ENCODE data around the gene ZSCAN31. TPM values are rescaled to one million over a fixed set of nuclear protein-coding genes. Genes with fewer than 3 reads are reported as not detected.

The ZSCAN31 gene
- total RNA-seq, 1 donor from 2014 or later = 6.2 TPM

GRCh38 chr6:28377879-28378278, 41.9 kb upstream of the ZSCAN31 start:
- H3K9me3 Mint-ChIP-seq = peaks cover 5% of the 10 kb centered on the region
- TF ChIP-seq, protein P1, sequence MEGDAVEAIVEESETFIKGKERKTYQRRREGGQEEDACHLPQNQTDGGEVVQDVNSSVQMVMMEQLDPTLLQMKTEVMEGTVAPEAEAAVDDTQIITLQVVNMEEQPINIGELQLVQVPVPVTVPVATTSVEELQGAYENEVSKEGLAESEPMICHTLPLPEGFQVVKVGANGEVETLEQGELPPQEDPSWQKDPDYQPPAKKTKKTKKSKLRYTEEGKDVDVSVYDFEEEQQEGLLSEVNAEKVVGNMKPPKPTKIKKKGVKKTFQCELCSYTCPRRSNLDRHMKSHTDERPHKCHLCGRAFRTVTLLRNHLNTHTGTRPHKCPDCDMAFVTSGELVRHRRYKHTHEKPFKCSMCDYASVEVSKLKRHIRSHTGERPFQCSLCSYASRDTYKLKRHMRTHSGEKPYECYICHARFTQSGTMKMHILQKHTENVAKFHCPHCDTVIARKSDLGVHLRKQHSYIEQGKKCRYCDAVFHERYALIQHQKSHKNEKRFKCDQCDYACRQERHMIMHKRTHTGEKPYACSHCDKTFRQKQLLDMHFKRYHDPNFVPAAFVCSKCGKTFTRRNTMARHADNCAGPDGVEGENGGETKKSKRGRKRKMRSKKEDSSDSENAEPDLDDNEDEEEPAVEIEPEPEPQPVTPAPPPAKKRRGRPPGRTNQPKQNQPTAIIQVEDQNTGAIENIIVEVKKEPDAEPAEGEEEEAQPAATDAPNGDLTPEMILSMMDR (conservative IDR thresholded peaks at IDR 0.05) = no peak
- peaks cover 51% of the 10 kb centered on the region for H3K36me3 Mint-ChIP-seq
- no peak overlapping the region for H3K4me3 Mint-ChIP-seq
- peaks cover 2% of the 10 kb centered on the region for H3K4me1 Mint-ChIP-seq (ENCODE audit: unreplicated experiment)
- H3K27me3 Mint-ChIP-seq = no peaks in the 10 kb centered on the region
- DNase-seq (ENCODE audit: extremely low spot score, unreplicated experiment) = no peak
- no peak overlapping the region for H3K27ac Mint-ChIP-seq

DNA sequence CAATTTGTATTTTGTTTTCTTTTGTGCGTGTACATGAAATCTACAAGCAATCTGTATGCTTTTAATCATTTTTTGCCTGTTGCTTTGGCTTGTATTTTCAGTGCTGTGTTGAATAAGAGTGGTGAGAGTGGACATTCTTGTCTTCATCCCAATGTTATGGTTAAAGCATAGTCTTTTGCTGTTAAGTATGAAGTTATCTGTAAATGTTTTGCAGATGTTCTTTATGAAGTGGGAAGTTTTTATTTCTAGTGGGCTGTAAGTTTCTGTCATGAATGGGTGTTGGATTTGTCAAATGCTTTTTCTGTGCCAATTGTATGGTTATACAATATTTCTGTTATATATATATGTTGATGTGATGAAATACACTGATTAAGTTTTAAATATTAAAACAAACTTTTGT, 38.0 kb upstream of the ZSCAN31 start:
- H3K27me3 Mint-ChIP-seq = no peaks in the 10 kb centered on the region
- DNase-seq (ENCODE audit: extremely low spot score, unreplicated experiment) = no peak
- no peaks in the 10 kb centered on the region for H3K9me3 Mint-ChIP-seq
- peaks cover 20% of the 10 kb centered on the region for H3K36me3 Mint-ChIP-seq
- TF ChIP-seq, protein P1 (conservative IDR thresholded peaks at IDR 0.05) = no peak
- no peaks in the 10 kb centered on the region for H3K4me1 Mint-ChIP-seq (ENCODE audit: unreplicated experiment)
- H3K4me3 Mint-ChIP-seq = no peak overlapping the region
- no peak overlapping the region for H3K27ac Mint-ChIP-seq

- DNase-seq (ENCODE audit: extremely low spot score, unreplicated experiment) = no peak
- no peaks in the 10 kb centered on the region for H3K27me3 Mint-ChIP-seq
- no peak overlapping the region for H3K4me3 Mint-ChIP-seq
- TF ChIP-seq, protein P1 (conservative IDR thresholded peaks at IDR 0.05) = no peak
- H3K9me3 Mint-ChIP-seq = no peaks in the 10 kb centered on the region
- no peak overlapping the region for H3K27ac Mint-ChIP-seq
- peaks cover 10% of the 10 kb centered on the region for H3K36me3 Mint-ChIP-seq
- H3K4me1 Mint-ChIP-seq (ENCODE audit: unreplicated experiment) = no peaks in the 10 kb centered on the region
These were observed 35.9 kb upstream of the ZSCAN31 start for GRCh38 chr6:28371706-28372451.

GRCh38 chr6:28371280-28371679, 35.3 kb upstream of the ZSCAN31 start:
- Mint-ChIP-seq H3K4me3 (no peak overlapping the region), H3K4me1 (ENCODE audit: unreplicated experiment) (no peaks in the 10 kb centered on the region), H3K9me3 (no peaks in the 10 kb centered on the region), H3K36me3 (peaks cover 10% of the 10 kb centered on the region), H3K27me3 (no peaks in the 10 kb centered on the region), H3K27ac (no peak overlapping the region)
- TF ChIP-seq, protein P1 (conservative IDR thresholded peaks at IDR 0.05) = no peak
- no peak for DNase-seq (ENCODE audit: extremely low spot score, unreplicated experiment)

DNA sequence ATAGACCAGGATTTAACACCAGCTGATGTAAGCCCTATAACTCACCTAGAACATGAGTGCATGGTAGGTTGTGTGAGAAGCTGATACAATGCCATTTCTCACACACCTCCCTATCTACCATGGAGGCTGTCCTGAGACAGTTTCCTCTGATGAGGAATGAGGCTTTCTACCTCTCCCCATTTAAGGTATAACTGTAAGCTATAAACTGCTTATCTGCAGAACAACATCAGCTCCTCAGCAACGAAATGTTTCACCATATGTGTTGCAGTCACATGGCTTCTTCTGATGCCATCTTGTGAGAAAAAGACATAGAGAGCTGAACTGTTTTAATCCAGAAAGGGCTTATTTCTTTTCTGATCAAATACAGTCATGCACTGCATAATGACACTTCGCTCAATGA, 34.5 kb upstream of the ZSCAN31 start:
- Mint-ChIP-seq H3K27ac (no peak overlapping the region), H3K9me3 (no peaks in the 10 kb centered on the region), H3K4me1 (ENCODE audit: unreplicated experiment) (no peaks in the 10 kb centered on the region), H3K27me3 (no peaks in the 10 kb centered on the region), H3K4me3 (no peak overlapping the region), H3K36me3 (peaks cover 9% of the 10 kb centered on the region)
- TF ChIP-seq, protein P1 (conservative IDR thresholded peaks at IDR 0.05) = no peak
- no peak for DNase-seq (ENCODE audit: extremely low spot score, unreplicated experiment)

Data from type B pancreatic cell (in vitro differentiated cells).